H1 (cell line): ENCODE measurements around the gene CELSR3. TPM values are rescaled to one million over a fixed set of nuclear protein-coding genes. Genes with fewer than 3 reads are reported as not detected.
A peak's percentile ranks its signal among the peaks of the same experiment; 100 is the strongest.

Experiments used
- CTCF ChIA-PET: fragments of 300-600 bp; sonication (Branson Sonifier 250); formaldehyde crosslinking; loops from one replicate; lab custom pipeline; 2021; ENCODE audit not compliant: partially characterized antibody; lab: Charles Lee
- POLR2A ChIA-PET: fragments of 300-600 bp; sonication (Branson Sonifier 250); formaldehyde crosslinking; loops from one replicate; lab custom pipeline; 2021; ENCODE audit warnings: inconsistent platforms; ENCODE audit not compliant: partially characterized antibody; lab: Charles Lee
- DNase-seq, 2 experiments: peaks; one replicate each; pipeline versions ENCODE4 v3.0.0 to v3.0.0-alpha.2; 2010 to 2022; ENCODE audit warnings: low spot score in 2 of 2, low read depth in 1 of 2, mixed read lengths in 1 of 2
- FAIRE-seq: peaks from 2 replicates; lab custom pipeline; 2011; peaks lifted over from hg19 to GRCh38; lab: Jason Lieb, UNC
- H2AFZ ChIP-seq: 2 replicates; pipeline ENCODE4 v1.8.1; 2012; ENCODE audit warnings: low read length, inconsistent platforms
- H2AK5ac ChIP-seq: 2 replicates; pipeline ENCODE4 v1.6.1; 2013; ENCODE audit warnings: low read depth, low read length
- H2BK120ac ChIP-seq: replicated peaks from 2 replicates; pipeline ENCODE3; 2013; ENCODE audit warnings: low read depth, low read length, inconsistent platforms
- H2BK12ac ChIP-seq: 2 replicates; pipeline ENCODE4 v1.6.1; 2013; ENCODE audit warnings: low read depth, low read length
- H2BK15ac ChIP-seq: 2 replicates; pipeline ENCODE4 v1.6.1; 2013; ENCODE audit warnings: low read length
- H2BK20ac ChIP-seq: 2 replicates; pipeline ENCODE4 v1.6.1; 2013; ENCODE audit warnings: low read length
- H2BK5ac ChIP-seq: 2 replicates; pipeline ENCODE4 v1.6.1; 2013; ENCODE audit warnings: low read depth, low read length
- H3K14ac ChIP-seq: 2 replicates; pipeline ENCODE4 v1.6.1; 2013; ENCODE audit warnings: inconsistent platforms; ENCODE audit not compliant: insufficient read length
- H3K18ac ChIP-seq: 2 replicates; pipeline ENCODE4 v1.6.1; 2013; ENCODE audit warnings: low read length; ENCODE audit errors: extremely low read depth
- H3K23ac ChIP-seq: 2 replicates; pipeline ENCODE4 v1.6.1; 2013; ENCODE audit warnings: inconsistent platforms; ENCODE audit not compliant: insufficient read length
- H3K23me2 ChIP-seq: 2 replicates; pipeline ENCODE4 v1.6.1; 2013; ENCODE audit warnings: low read depth, low read length
- H3K27ac ChIP-seq: 2 replicates; pipeline ENCODE4 v1.6.1; 2011; ENCODE audit warnings: low read depth, low read length, inconsistent platforms
- H3K27me3 ChIP-seq, 4 experiments: replicated peaks in 1 of 4; 1 replicate in 1 of 4; 2 replicates in 3 of 4; pipeline versions ENCODE4 v1.6.1 to v1.8.1; 2011 to 2013; ENCODE audit warnings: low read length in 3 of 4, mild to moderate bottlenecking in 3 of 4, inconsistent platforms in 2 of 4, mixed read lengths in 2 of 4, moderate library complexity in 1 of 4; ENCODE audit not compliant: control insufficient read depth in 3 of 4, insufficient read depth in 3 of 4; ENCODE audit errors: extremely low read depth in 1 of 4
- H3K36me3 ChIP-seq, 4 experiments: 2 replicates each; pipeline versions ENCODE4 v1.6.1 to v1.8.1; 2011 to 2013; ENCODE audit warnings: mild to moderate bottlenecking in 4 of 4, low read length in 3 of 4, moderate library complexity in 2 of 4, control low read depth in 1 of 4, inconsistent platforms in 1 of 4; ENCODE audit not compliant: insufficient read depth in 4 of 4, control insufficient read depth in 2 of 4
- H3K4ac ChIP-seq: replicated peaks from 2 replicates; pipeline ENCODE3; 2013; ENCODE audit warnings: low read length, low read depth, mixed read lengths, inconsistent platforms; ENCODE audit not compliant: insufficient read length
- H3K4me1 ChIP-seq, 4 experiments: replicated peaks in 1 of 4; 1 replicate in 1 of 4; 2 replicates in 3 of 4; pipeline versions ENCODE4 v1.6.1 to v1.8.1; 2011 to 2013; ENCODE audit warnings: low read length in 3 of 4, inconsistent platforms in 2 of 4, mixed read lengths in 1 of 4; ENCODE audit not compliant: insufficient read depth in 4 of 4, control insufficient read depth in 3 of 4
- H3K4me2 ChIP-seq, 2 experiments: 2 replicates each; pipeline versions ENCODE4 v1.6.1 to v1.8.1; 2011 to 2013; ENCODE audit warnings: low read depth in 2 of 2, low read length in 2 of 2, control low read depth in 1 of 2, inconsistent platforms in 1 of 2, mild to moderate bottlenecking in 1 of 2; ENCODE audit not compliant: insufficient read depth in 1 of 2
- H3K4me3 ChIP-seq, 4 experiments: fragments of 200-600, 300-600 bp in 1 of 4; sonication (generic), shearing (Covaris generic), sonication (Bioruptor Twin) in 1 of 4; 2 replicates each; pipeline versions ENCODE4 v1.5.1 to v1.8.1; 2011 to 2016; ENCODE audit warnings: low read length in 4 of 4, low read depth in 3 of 4, control low read depth in 2 of 4, inconsistent platforms in 2 of 4, mild to moderate bottlenecking in 2 of 4, mixed read lengths in 1 of 4, moderate library complexity in 1 of 4; ENCODE audit not compliant: insufficient read depth in 2 of 4; ENCODE audit errors: extremely low read depth in 1 of 4
- H3K56ac ChIP-seq: replicated peaks from 2 replicates; pipeline ENCODE3; 2013; ENCODE audit warnings: low read depth, mild to moderate bottlenecking, mixed read lengths, low read length, inconsistent platforms; ENCODE audit not compliant: insufficient read length
- H3K79me1 ChIP-seq: 2 replicates; pipeline ENCODE4 v1.6.1; 2013; ENCODE audit warnings: low read depth, low read length, control low read depth
- H3K79me2 ChIP-seq, 2 experiments: 2 replicates each; pipeline versions ENCODE4 v1.6.1 to v1.8.1; 2012 to 2013; ENCODE audit warnings: low read length in 2 of 2, mild to moderate bottlenecking in 2 of 2, inconsistent platforms in 1 of 2; ENCODE audit not compliant: insufficient read depth in 2 of 2, control insufficient read depth in 1 of 2
- H3K9ac ChIP-seq, 4 experiments: replicated peaks in 1 of 4; 1 replicate in 1 of 4; 2 replicates in 3 of 4; pipeline versions ENCODE4 v1.6.1 to v1.8.1; 2011 to 2013; ENCODE audit warnings: low read depth in 3 of 4, low read length in 3 of 4, control low read depth in 2 of 4, mild to moderate bottlenecking in 2 of 4, moderate library complexity in 2 of 4, inconsistent platforms in 1 of 4; ENCODE audit errors: extremely low read depth in 1 of 4
- H3K9me3 ChIP-seq, 2 experiments: 2 replicates each; pipeline versions ENCODE4 v1.6.1 to v1.8.1; 2012 to 2013; ENCODE audit warnings: mild to moderate bottlenecking in 2 of 2, moderate library complexity in 2 of 2, control low read depth in 1 of 2, inconsistent platforms in 1 of 2, low read depth in 1 of 2, low read length in 1 of 2, mixed read lengths in 1 of 2; ENCODE audit not compliant: insufficient read depth in 2 of 2
- H4K20me1 ChIP-seq, 2 experiments: replicated peaks in 1 of 2; 2 replicates each; pipeline versions ENCODE3 to v1.8.1; 2011 to 2013; ENCODE audit warnings: inconsistent platforms in 2 of 2, low read length in 2 of 2, mild to moderate bottlenecking in 1 of 2; ENCODE audit not compliant: insufficient read depth in 2 of 2, control insufficient read depth in 1 of 2
- H4K5ac ChIP-seq: 2 replicates; pipeline ENCODE4 v1.6.1; 2013; ENCODE audit warnings: low read length, low read depth, mixed read lengths, inconsistent platforms; ENCODE audit not compliant: insufficient read length
- H4K8ac ChIP-seq: 2 replicates; pipeline ENCODE4 v1.8.0; 2013; ENCODE audit warnings: mild to moderate bottlenecking, moderate library complexity, low read length, inconsistent platforms; ENCODE audit not compliant: insufficient read depth; ENCODE audit errors: extremely low read depth
- H4K91ac ChIP-seq: replicated peaks from 2 replicates; pipeline ENCODE3; 2013; ENCODE audit warnings: low read length, mixed read lengths, inconsistent platforms; ENCODE audit not compliant: insufficient read length
- EP300 ChIP-seq, 2 experiments: IDR thresholded peaks; 1 replicate in 1 of 2; 2 replicates in 1 of 2; pipeline ENCODE4 v1.6.1; 2011 to 2012; ENCODE audit warnings: low read depth in 2 of 2, low read length in 2 of 2, mild to moderate bottlenecking in 2 of 2, borderline replicate concordance in 1 of 2, inconsistent platforms in 1 of 2, moderate library complexity in 1 of 2
- RBBP5 ChIP-seq: IDR thresholded peaks from 2 replicates; pipeline ENCODE4 v1.7.1; 2012; ENCODE audit warnings: low read depth, mild to moderate bottlenecking, inconsistent platforms, low read length, moderate library complexity, borderline replicate concordance
- RFX5 ChIP-seq: IDR thresholded peaks from 2 replicates; pipeline ENCODE4 v1.6.1; 2011; ENCODE audit warnings: low read depth, low read length, improper control_type of control experiment, borderline replicate concordance
- ZNF274 ChIP-seq: IDR thresholded peaks from 2 replicates; pipeline ENCODE4 v1.7.0; 2012; ENCODE audit warnings: low read length, borderline replicate concordance; ENCODE audit errors: extremely low read depth
- WGBS, 2 experiments: shearing (Covaris generic) in 1 of 2; methylation state at CpG; one replicate each; pipeline versions ENCODE4 v1.1.6 to v1.1.7; 2013 to 2015; ENCODE audit warnings: low lambda C conversion rate in 2 of 2, mixed read lengths in 2 of 2, inconsistent platforms in 1 of 2, low coverage in 1 of 2, missing lambda C conversion rate in 1 of 2; ENCODE audit not compliant: insufficient replicate concordance in 2 of 2, insufficient coverage in 1 of 2, insufficient read length in 1 of 2; ENCODE audit errors: extremely low coverage in 1 of 2, missing lambda C conversion rate in 1 of 2; 5-methylcytosine and 5-hydroxymethylcytosine counted together
- polyA plus RNA-seq, 7 experiments: library from polyadenylated mRNA; depleted of rRNA in 3 of 7; stranded (reverse) in 5 of 7; unstranded in 2 of 7; fragments of >200 nt in 5 of 7; fragments of 200-250 nt in 2 of 7; gene quantifications; 1 replicate in 5 of 7; 2 replicates in 1 of 7; 4 replicates in 1 of 7; pipeline versions ENCODE4 v1.2.1 to v1.2.3, GENCODE V29; 2011 to 2013; ENCODE audit warnings: missing spikeins in 2 of 7, mixed read lengths in 2 of 7
- total RNA-seq: library from RNA; stranded (reverse); fragmentation: NEBNext Ultra II Directional; extraction: Animal tissue kit (Norgen Biotek cat#: 25700); gene quantifications from 2 replicates; pipeline ENCODE4 v1.2.1, GENCODE V29; 2021
- TF ChIP-seq, protein P1 (sequence below): IDR thresholded peaks from 2 replicates; pipeline ENCODE4 v1.6.1; 2011; ENCODE audit warnings: low read depth, mild to moderate bottlenecking, low read length; ENCODE audit not compliant: insufficient read depth

CELSR3 gene
- total and polyA plus RNA-seq, 2 of the 8 experiments (the other 6 are each of a cell fraction or from before 2014, with no cell fraction given): 11.6 to 29.5 TPM

DNA sequence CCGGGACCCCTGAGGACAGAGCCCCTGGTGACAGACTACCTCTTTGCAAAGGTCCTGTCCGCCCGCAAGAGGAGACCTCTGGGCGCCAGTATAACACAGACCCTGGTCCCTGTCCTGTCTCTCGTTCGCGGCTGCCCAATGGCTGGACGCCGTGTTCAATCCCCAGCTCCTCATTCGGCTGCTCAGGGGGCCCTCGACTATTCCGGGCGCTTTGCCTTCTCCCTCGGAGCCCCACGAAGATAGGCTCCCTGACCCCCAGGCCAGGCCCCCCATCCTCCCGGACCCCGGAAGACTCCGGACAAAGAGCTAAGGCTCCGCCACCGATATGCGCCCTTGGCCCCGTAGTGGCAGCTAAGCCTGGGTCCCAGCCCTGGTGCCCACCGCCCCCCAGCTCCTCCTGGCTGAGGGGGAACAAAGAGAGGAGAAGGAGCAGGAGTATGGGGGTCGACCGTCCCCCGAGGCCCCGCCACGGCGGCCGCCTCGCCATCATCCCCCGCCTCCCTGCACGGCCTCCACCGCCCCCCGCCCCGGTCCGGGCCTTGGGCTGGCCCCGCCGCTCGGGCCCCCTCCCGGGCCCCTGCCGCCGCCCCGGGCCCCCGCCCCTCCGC lies 437 bp downstream of the CELSR3 start:
- Histone ChIP-seq H2BK12ac (no peak overlapping the region), H3K27me3 (0 out of 7 replicates have a peak, but pooled peaks cover 0 to 4% (median 0%) of the 10 kb centered on the region in 4 experiments), H4K8ac (no peak overlapping the region), H3K9ac (peak overlapping the region in 2 of 4 experiments; percentile 8 to 62; a peak in 1 of 7 replicates), H3K27ac (no peak overlapping the region), H4K5ac (no peak overlapping the region), H4K91ac (no peak overlapping the region), H2AK5ac (no peak overlapping the region), H2BK20ac (no peak overlapping the region), H3K9me3 (no peaks in the 10 kb centered on the region), H2BK5ac (no peak overlapping the region), H3K56ac (no peak overlapping the region), H3K79me1 (peaks cover 2% of the 10 kb centered on the region; the same call in 1 of the 2 replicates), H3K23ac (no peak overlapping the region), H3K36me3 (peaks cover 0 to 13% (median 0%) of the 10 kb centered on the region in 4 experiments; a peak in 4 of 8 replicates), H3K4me3 (peak overlapping the region; percentile 46 to 83 (median 66)), H3K4me1 (peaks cover 0 to 12% (median 8%) of the 10 kb centered on the region in 4 experiments; a peak in 5 of 7 replicates), H4K20me1 (peaks cover 10 to 28% of the 10 kb centered on the region in 2 experiments), H2BK120ac (no peak overlapping the region), H3K4me2 (peak overlapping the region; percentile 77 to 94), H2AFZ (no peak overlapping the region), H2BK15ac (no peak overlapping the region), H3K23me2 (peaks cover 12% of the 10 kb centered on the region; the same call in 1 of the 2 replicates), H3K79me2 (no peaks in the 10 kb centered on the region), H3K4ac (no peak overlapping the region), H3K18ac (no peak overlapping the region; the same call in 1 of the 2 replicates), H3K14ac (no peak overlapping the region)
- CTCF ChIA-PET: interaction anchor here (0.7 to 5.2 kb wide), 10 partner anchors 10 to 80 kb away, joined by 3 to 27 read pairs (median 6); partner anchors contain the start of genes NCKIPSD and SLC26A6
- no peak for DNase-seq
- POLR2A ChIA-PET: interaction anchor here (0.5 to 11.1 kb wide), 35 partner anchors 10 to 371 kb away, joined by 3 to 175 read pairs (median 5); partner anchors contain the start of genes COL7A1, IMPDH2, IP6K2 and NCKIPSD
- FAIRE-seq: no peak
- TF ChIP-seq EP300 (IDR thresholded peaks at IDR 0.05; ENCODE audit: borderline replicate concordance in 1 of 2, low read depth in 2 of 2, low read length in 2 of 2): no peak
- TF ChIP-seq RFX5: no peak
- TF ChIP-seq ZNF274: no peak
- TF ChIP-seq RBBP5: 0 out of 2 replicates have a peak, but pooled peaks have one; percentile 5
- TF ChIP-seq, protein P1, sequence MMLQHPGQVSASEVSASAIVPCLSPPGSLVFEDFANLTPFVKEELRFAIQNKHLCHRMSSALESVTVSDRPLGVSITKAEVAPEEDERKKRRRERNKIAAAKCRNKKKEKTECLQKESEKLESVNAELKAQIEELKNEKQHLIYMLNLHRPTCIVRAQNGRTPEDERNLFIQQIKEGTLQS: no peak
- WGBS, 2 experiments: 5% methylated on average over 22 of the region's 46 CpGs; no CpG with 5 or more reads in 1 of the 2 experiments
